BE2C (cell line): Measurements from ENCODE around the gene TBC1D4.
"Not testable (repeated sequence)": the region's sequence is repeated elsewhere in the genome, so short reads cannot be mapped to it uniquely, and the experiment has no call there.

Experiments
- DNase-seq: peaks from one replicate; pipeline ENCODE4 v3.0.0-alpha.2; 2020
- H3K27me3 ChIP-seq: fragments of 250-450 bp; sonication (Bioruptor Pico); 2 replicates; pipeline ENCODE4 v1.5.1; 2020; ENCODE audit warnings: mild to moderate bottlenecking
- H3K36me3 ChIP-seq: fragments of 250-450 bp; sonication (Bioruptor Pico); 2 replicates; pipeline ENCODE4 v1.5.1; 2020; ENCODE audit warnings: mild to moderate bottlenecking
- H3K4me1 ChIP-seq: fragments of 250-450 bp; sonication (Bioruptor Pico); 2 replicates; pipeline ENCODE4 v1.5.1; 2020
- H3K4me3 ChIP-seq: 2 replicates; pipeline ENCODE4 v1.5.1; 2011; ENCODE audit warnings: low read depth, low read length
- H3K9me3 ChIP-seq: fragments of 250-450 bp; sonication (Bioruptor Pico); 2 replicates; pipeline ENCODE4 v1.5.1; 2020
- CTCF ChIP-seq: IDR thresholded peaks from 2 replicates; pipeline ENCODE4 v1.5.1; 2012; ENCODE audit warnings: mild to moderate bottlenecking, low read depth, low read length

Gene TBC1D4

GRCh38 chr13:75251188-75251587 lies 230.8 kb downstream of the TBC1D4 start:
- Histone ChIP-seq H3K4me3 (no peak overlapping the region), H3K4me1 (no peaks in the 10 kb centered on the region), H3K9me3 (no peaks in the 10 kb centered on the region), H3K36me3 (no peaks in the 10 kb centered on the region), H3K27me3 (no peaks in the 10 kb centered on the region)
- no peak for DNase-seq
- no peak for TF ChIP-seq CTCF

- no peak for DNase-seq
- no peaks in the 10 kb centered on the region for H3K27me3 ChIP-seq
- no peaks in the 10 kb centered on the region for H3K36me3 ChIP-seq
- no peak overlapping the region for H3K4me3 ChIP-seq
- TF ChIP-seq CTCF, result no peak
- no peaks in the 10 kb centered on the region for H3K4me1 ChIP-seq
- no peaks in the 10 kb centered on the region for H3K9me3 ChIP-seq
Observed at GRCh38 chr13:75250526-75251178, 231.3 kb downstream of the TBC1D4 start.

- H3K27me3 ChIP-seq, H3K4me1 ChIP-seq, H3K36me3 ChIP-seq, H3K9me3 ChIP-seq, H3K4me3 ChIP-seq, DNase-seq: not testable (repeated sequence)
Observed at GRCh38 chr13:75245578-75245977, 236.4 kb downstream of the TBC1D4 start.

- not testable (repeated sequence) for H3K9me3 ChIP-seq, H3K4me1 ChIP-seq, H3K36me3 ChIP-seq, DNase-seq, H3K4me3 ChIP-seq, H3K27me3 ChIP-seq
Observed at GRCh38 chr13:75240240-75240639, 241.7 kb downstream of the TBC1D4 start.

DNA sequence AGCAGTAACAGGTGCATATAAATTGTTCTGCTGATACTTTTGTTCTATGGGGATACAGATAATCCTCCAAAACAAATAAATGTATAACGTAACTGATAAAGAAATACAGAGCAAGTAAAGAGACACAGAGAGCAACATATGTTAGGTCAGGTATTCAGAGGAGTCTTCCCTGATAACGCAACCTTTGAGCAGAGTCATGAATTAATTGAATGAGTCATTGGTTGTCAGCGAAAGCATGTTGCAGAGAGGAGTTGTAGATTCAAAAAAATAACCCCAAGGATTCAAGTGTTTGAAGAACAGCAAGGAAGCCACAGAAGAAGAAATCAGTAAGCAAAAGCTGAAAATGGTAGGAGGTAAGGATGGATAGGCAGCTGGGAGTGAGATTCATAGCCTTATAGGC lies 245.2 kb downstream of the TBC1D4 start:
- Histone ChIP-seq H3K4me1 (no peaks in the 10 kb centered on the region), H3K9me3 (no peaks in the 10 kb centered on the region), H3K27me3 (no peaks in the 10 kb centered on the region), H3K36me3 (no peaks in the 10 kb centered on the region), H3K4me3 (no peak overlapping the region)
- no peak for TF ChIP-seq CTCF
- no peak for DNase-seq
